ENCODE results near the gene GK.
"Not testable (repeated sequence)": the region's sequence is repeated elsewhere in the genome, so short reads cannot be mapped to it uniquely, and the experiment has no call there.

The GK gene

DNA sequence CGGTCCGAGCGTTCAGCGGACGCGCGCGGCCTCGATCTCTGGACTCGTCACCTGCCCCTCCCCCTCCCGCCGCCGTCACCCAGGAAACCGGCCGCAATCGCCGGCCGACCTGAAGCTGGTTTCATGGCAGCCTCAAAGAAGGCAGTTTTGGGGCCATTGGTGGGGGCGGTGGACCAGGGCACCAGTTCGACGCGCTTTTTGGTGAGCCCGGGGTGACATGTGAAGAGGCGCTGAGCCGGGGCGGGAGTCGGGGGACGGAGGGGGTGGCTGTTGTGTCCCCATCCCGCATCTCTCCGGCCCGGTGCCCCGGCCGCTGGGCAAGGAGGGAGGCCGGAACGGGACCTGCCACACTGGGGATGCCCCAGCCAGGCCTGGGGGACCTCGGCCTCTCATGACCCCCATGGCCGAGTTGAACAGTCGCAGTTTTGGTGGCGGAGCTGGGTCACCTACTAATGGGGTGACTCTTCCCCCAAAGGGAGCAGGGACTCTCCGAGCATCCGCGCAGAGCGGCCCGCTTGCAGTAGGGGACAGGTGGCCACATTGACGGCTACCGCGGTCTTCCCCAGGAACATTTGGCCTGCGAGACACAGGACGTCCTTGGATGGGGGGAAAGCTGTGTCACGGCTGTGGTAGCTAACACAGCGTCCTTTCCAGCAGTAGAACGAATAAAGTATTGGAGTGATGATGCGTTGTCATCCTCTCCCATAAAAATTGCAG, at the start of gene GK:
Gene GK (plus strand): TSS at position 9 of the 717 bp plus-strand sequence. CDS start 115 bp downstream, at position 124.
- DNase-seq, result no peak

DNA sequence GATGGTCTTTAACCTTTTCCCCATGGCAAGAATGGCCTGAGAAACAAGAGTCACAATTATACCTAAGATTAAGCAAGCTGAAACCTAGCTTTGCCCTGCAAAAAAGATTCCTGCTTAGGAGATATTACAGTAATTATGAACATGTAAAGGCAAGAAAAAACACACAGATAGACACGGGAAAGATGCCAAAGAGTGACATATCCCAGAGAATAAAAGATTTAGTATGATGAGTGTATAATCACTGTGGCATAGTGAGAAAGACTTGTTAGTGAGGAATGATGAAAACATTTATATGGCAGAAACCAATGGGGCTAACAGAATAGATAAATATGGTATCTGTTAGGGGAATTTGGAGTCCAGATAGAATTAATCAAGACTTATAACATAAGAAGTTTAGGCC, 46.1 kb upstream of the GK start:
- DNase-seq, result no peak

DNA sequence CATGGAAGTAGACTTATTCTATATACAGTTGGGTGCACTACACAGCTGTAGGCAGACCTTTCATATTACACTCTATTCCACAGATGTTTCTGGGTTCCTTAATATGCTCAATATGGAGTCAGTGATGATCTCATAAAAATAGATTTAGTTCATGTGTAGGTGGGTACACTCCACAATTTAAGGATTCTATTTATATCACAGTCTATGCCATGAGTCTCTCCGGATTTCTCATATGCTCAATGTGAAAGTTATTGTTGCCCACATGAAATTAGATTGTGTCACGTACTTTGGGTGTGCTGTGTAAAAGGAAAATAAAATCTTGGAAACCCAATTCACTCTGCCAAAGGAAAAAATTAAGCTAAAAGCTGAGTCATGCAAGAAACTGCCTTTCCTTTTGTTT, 43.2 kb upstream of the GK start:
- DNase-seq, result no peak

DNA sequence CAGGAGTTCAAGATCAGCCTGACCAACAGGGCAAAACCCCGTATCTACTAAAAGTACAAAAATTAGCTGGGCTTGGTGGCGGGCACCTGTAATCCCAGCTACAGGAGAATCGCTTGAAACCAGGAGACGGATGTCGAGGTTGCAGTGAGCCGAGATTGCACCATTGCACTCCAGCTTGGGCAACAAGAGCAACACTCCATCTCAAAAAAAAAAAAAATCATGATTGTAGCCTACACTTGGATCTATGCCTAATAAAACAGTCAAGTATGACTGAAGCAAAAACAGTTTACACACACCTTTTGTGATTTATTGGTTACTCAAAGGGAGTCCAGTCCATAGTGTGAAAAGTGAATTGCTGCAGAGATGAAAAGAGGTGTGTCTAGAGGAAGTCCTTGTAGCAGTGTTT, 41.0 kb upstream of the GK start:
- no peak for DNase-seq

DNA sequence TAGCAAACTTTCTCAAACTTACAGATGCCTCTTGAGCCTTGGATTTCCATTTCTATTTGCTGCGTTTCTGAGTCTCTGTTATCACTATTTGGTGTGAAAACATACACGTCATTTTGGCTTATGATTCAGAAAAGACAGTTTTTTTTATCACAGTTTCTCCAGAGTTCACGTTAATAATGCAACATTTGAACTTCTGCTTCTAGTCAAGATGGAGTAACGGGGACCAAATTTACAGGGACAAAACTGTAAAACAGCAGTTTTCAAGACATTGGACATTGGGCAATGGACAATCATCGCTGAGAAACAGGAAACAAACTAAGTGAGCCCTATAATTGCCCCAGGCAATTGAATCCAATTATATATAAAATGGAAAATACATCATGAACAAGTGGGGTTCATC, 39.5 kb upstream of the GK start:
- no peak for DNase-seq

DNA sequence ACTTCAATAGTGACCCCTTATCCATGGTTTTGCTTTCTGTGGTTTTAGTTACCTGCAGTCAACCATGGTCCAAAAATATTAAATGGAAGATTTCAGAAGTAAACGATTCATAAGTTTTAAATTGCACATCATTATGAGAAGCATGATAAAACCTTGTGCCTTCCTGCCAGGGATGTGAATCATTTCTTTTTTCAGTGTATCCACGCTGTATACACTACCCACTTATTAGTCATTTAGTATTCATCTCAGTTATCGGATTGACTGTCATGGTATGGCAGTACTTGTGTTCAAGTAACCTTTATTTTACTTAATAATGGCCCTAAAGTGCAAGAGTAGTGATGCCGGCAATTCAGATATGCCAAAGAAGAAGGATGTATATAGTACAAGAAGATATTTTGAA, 38.0 kb upstream of the GK start:
- no peak for DNase-seq

DNA sequence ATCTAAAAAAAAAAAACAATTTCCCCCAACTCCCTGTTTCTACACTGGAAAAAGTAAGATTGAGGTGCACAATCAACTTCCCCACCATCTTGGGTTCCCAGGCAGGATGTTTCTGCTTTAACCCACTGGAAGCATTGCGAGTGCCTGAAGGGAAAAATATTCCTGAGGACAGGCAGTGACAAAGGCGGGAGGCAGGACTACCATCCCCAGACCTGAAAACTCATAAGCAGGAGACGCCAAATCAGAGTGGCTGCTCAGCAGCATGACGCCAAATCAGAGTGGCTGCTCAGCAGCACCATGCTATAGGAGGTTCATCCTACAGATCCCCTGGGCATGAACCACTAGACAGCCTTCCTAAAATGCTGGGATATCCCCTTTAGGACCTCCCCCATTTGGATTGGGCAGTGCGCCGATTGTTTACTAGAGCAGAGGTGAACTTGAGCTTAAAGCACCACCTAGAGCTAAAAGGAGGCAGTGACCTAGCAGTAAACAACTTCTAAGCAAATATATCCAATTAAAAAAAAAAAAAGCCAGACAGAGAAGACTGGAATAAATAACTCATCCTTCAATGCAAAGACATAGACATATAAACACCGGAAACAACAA, 35.0 kb upstream of the GK start:
- no peak for DNase-seq

DNA sequence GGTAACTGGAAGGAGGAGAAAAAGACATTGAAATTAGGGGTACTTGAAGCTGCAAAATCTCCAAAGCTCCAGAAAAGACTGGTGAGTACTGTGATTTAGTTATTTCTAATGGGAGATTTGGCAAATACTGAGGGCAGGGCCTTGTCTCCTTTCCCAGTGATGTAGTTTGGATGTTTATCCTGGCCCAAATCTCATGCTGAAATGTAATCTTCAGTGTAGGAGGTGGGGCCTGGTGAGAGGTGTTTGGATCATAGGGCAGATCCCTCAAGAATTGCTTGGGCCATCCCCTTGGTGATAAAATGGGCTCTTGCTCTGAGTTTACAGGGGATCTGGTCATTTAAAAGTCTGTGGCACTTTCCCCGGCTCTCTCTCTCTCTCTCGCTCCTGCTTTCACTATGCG, 33.1 kb upstream of the GK start:
- DNase-seq, result no peak

DNA sequence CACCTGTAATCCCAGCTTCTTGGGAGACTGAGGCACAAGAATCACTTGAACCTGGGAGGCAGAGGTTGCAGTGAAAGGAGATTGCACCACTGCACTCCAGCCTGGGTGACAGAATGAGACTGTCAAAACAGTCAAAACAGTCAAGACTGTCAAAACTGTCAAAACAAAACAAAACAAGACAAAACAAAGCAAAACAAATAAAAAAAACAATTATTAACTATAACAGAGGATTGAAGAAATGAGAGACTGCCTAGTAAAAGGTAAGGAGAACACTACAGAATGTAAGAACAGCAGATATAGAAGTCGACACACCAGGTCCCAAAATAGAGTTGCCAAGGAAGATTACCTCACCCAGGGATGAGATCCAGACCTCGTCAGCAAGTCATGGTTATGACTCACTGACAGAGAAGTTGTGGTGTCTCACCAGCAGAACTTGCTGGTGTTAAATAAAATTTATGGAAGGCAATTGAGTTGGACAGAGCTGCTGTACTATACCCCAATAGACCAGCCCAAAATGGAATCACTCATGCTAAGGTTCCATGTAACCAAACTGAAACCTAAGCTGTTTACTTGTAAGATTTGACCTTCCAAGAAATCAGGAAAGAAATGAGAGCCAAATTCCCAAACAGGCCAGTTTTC, 32.1 kb upstream of the GK start:
- DNase-seq, result no peak

DNA sequence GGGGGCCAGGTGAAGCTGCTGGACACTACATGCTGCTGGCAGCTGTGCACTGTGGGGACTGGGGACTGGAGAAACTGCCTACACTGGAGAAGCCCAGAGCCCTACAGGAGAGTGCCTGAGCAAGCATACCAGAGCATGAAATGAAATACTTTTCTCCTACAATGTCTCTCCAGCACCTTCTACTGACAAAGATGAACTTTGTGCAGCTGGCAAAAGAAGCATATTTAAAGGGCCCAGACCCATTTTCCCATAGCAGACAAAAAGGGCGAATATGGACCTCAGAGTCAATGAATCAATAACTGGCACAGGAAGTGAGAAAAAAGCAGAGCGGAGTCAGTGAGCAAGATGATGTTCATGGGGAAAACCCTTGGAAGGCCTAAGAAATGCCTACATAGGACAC, 30.9 kb upstream of the GK start:
- DNase-seq, result no peak

DNA sequence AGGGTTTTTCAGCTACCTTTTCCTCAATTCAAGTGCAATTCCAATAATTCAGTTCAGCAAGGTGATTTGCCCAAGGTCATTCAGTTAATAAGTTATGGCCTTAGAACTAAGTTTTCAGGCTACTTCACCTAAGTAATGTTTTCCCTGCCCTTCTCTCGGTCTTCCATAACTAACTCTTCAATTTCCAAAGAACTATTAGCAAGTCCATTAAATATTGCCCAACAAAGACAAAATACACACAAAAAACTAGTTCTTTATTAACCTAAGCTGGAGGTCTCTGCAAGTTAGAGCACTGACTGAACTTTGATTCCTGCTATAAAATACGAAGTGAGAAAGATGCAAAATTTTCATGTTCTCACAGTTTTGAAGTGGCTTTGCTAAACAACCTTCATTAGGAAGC, 26.8 kb upstream of the GK start:
- DNase-seq, result no peak

DNA sequence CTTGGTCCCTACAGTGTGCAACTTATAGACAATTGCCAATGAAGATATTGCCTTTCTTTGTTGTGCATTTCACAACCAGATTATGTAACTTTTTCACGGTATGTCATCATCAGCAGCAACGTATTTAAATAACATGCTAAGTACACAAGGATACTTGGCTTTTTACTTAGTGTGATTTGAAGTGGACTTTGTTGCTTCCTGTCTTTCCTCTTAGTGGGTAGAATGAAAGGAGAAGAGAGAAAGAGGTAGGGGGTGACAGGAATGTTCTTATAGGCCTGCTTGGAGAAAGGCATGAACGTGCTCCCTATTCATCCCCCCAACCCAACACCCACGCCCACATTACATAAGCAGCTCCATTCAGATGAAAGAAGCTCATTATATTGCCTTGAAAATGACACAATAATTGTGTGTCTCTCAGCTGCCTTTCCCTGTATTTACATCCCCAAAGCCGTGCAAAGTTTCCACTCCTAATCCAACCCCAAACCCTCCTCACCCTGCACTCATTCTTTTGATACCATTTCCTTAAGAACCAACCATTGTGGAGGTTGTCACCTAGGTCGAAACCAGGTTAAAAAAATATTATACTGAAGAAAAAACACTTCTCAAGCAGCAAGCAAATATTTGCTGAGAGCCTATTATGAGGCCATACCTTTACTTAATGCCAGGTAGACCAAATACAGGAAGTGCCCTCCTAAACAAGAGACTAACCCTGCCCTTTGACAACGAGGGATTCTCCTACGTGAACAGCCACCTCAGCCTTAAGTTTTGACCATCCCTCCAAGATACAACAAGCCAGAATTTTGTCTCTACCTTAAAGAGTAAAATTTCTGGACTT, 25.2 kb upstream of the GK start:
- DNase-seq, result no peak

DNA sequence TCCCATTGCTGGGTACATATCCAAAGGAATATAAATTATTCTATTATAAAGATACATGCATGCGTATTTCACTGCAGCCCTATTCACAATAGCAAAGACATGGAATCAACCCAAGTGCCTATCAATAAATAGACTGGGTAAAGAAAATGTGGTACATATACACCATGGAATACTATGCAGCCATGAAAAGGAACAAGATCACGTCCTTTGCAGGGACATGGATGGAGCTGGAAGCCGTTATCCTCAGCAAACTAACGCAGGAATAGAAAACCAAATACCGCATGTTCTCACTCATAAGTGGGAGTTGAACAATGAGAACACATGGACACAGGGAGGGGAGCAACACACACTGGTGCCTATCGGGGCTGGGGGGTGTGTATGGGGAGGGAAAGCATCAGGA, 19.2 kb upstream of the GK start:
- not testable (repeated sequence) for DNase-seq

DNA sequence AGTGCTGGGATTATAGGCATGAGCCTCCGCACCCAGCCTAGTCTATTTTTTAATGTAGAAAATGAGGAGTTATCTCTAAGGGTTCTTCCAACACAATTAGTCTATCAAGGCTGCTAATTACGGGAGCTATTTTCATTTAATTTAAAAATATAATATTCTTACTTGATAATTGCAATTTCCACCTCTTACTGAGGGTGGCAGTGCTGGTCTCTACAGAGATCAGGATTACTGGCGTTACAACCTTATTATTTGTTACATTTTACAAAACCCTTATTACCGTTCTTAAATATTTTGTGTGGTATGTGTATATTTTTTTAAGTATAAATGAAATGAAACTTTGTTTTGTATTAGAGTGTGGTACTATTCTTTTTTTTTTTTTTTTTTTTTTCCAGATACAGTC, 17.6 kb upstream of the GK start:
- no peak for DNase-seq

DNA sequence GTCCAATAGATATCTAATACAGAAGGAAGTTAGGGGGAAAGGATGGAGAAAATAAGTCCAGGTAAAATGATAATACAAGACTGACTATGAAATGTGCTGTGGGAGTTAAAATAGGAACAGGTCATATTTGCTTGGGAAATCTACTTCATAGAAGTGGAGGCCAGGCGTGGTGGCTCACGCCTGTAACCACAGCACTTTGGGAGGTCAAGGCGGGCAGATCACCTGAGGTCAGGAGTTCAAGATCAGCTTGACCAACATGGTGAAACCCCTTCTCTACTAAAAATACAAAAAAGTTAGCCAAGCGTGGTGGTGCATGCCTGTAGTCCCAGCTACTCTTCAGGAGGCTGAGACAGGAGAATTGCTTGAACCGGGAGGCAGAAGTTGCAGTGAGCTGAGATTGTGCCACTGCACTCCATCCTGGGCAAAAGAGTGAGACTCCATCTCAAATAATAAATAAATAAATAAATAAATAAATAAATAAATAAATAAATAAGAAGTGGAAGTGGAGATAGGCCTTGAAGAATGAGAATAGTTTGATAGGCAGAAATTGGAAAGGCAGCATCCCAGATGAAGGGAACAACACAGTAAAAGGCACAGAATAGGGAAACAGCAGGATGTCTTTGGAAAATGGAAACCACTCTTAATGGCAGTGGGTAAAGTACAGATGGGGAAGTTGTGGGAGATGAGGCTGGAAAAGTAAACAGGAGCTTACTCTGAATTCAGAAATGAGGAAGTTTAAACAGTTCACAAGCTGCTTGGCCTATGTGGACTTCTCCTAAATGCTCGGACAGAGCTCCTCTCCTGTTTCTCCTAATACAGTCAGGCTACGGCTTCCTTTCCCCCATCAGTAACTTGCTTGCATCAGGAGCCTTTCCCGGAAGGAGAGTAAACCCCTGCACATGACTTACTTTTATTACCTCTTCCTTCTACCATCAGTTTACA, 15.1 kb upstream of the GK start:
- no peak for DNase-seq

DNA sequence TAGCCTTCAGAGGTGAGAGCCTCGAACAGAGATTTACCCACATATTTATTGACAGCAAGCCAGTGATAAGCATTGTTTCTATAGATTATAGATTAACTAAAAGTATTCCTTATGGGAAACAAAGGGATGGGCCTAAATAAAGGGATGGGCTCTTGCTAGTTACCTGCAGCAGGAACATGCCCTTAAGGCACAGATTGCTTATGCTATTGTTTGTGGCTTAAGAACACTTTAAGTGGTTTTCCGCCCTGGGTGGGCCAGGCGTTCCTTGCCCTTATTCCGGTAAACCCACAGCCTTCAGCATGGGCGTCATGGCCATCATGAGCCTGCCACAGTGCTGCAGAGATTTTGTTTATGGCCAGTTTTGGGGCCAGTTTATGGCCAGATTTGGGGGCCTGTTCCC, 13.5 kb upstream of the GK start:
- DNase-seq, result not testable (repeated sequence)

DNA sequence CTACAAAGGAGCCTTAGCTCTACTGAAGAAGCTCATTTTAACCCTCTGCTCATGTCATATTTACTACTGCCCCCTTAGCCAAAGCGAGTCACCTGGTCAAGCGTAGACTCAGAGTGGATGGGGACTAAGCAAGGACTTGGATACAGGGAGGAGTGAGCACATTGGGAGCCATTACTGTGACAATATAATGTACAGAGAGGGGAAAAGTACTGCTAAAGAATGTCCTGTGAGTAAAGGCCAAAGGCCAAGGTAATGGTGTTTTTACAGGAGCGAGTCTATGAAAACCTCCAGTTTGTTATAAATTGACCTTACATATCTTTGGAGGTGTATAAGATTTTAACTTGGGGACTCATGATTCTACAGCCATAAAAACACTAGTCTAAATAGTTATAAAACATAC, 10.6 kb upstream of the GK start:
- no peak for DNase-seq

DNA sequence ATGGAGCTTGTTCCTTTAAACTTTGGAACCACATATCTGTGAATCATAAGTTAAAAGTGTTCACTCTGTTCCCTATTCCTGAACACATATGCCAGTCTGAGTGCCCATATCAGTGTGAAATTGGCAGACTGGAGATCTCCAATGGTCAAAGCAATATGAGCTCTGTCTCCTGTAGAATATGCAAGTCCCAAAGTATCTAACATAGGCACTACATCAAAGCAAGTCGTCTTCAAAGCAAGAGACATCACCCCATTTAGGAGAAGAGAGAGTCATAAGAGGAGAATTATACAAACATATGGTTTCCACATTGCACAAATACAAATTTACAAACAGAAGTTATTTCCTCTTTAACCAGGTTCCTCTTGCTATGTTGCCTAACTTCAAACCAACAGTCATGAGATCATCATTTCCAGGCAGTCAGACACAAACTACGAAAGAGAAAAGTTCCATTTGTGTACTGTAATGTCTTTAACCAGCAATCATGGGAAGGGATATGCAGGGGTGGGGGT, 9.9 kb upstream of the GK start:
- no peak for DNase-seq

DNA sequence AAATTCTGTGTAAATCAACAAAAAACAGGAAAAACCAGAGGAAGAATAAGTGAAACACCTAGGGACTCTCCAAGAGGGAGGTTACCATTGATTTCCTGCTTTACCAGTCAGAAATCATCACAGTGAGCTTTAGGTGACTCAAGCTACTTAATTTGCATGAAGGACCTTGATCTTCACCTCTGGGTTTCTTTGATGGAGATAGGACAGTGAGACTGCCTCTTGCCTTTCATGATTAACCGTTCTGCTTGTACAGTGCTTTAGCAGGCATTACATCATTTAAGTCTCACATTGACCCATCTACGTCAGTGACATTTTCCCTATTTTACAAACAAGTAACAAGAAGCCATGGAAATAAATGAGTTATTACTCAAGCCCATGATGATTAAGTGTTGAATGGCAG, 3.4 kb upstream of the GK start:
- peak; percentile 25 for DNase-seq

DNA sequence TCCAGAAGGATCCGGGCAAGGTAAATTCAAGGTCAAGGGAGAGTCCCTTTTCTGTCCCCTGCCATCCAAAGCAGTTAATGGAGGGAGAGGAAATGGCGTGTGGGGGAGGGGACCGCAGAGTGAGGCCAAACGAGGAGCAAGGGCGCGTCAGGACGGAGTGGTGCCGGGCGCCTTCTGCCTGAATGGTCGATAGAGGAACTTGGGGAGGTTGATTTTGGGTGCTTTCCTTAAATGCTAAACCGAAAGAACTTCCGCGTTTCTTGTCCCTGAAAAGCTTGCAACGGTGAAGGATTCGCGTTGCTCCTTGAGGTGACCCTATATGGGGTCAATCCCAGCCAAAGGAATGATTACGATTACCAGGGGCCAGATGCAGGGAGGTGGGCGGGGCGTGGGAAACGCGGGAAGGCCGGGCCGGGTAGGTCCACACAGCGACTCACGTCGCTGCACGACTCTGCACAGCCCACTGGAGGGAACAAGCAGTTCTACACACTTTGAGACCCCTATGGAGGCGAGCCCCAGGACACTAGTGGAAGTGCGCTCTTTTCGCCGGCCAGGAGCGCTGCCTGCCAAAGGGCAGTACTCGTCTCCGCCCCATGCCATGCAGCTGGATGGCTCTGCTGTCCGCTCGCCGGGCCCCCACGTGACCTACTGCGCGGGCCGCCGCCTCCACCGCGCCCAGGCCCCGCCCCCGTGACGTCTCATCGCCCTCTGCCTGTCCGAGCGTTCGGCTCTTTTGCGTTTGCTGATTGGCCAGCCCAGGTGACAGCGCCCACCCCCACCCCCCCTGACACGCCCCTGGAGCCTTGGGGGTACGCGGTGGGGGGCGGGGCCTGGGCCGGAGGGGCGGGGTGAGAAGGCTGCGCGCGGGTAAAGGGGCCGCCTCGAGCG, 452 bp upstream of the GK start:
- peak; percentile 91 for DNase-seq

DNA sequence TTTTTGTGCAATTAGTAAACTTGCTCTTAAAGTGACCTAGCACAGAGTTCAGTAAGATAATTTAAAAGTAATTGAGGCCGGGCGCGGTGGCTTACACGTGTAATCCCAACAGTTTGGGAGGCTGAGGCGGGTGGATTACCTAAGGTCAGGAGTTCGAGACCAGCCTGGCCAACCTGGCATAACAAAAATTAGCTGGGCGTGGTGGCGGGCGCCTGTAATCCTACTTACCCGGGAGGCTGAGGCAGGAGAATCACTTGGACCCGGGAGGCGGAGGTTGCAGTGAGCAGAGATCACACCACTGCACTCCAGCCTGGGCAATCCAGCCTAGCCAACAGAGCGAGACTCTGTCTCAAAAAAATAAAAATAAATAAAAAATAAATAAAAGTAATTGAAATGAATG, 1.2 kb downstream of the GK start:
- DNase-seq, result not testable (repeated sequence)
